OCI-LY7 (cell line): ENCODE results near the gene CNDP1. TPM values are rescaled to one million over a fixed set of nuclear protein-coding genes. Genes with fewer than 3 reads are reported as not detected.

Experiments
- BruUV-seq: library from RNA; stranded (reverse); fragments of 400-500 nt; replicated peaks from 2 replicates; lab custom pipeline; 2021; lab: Mats Ljungman, UMichigan
- CTCF ChIA-PET: fragments of 300-600 bp; sonication (Branson Sonifier 250); formaldehyde crosslinking; loops from one replicate; lab custom pipeline; 2022; ENCODE audit warnings: antibody characterized with exemption; ENCODE audit not compliant: unreplicated experiment; lab: Charles Lee
- POLR2A ChIA-PET: fragments of 300-600 bp; sonication (Branson Sonifier 250); formaldehyde crosslinking; loops from one replicate; lab custom pipeline; 2022; ENCODE audit warnings: antibody characterized with exemption; lab: Charles Lee
- DNase-seq: peaks from one replicate; pipeline ENCODE4 v3.0.0-alpha.2; 2015; ENCODE audit warnings: low spot score
- H2AFZ ChIP-seq: fragments of 200-600 bp; sonication (generic), shearing (Covaris generic); 2 replicates; pipeline ENCODE4 v1.6.1; 2014; ENCODE audit warnings: mild to moderate bottlenecking, antibody characterized with exemption, low read length, moderate library complexity
- H3K27ac ChIP-seq: fragments of 200-600 bp; sonication (generic); 2 replicates; pipeline ENCODE4 v1.5.1; 2014; ENCODE audit warnings: mixed run types, low read depth, mild to moderate bottlenecking, moderate library complexity, low read length, inconsistent platforms; ENCODE audit not compliant: poor library complexity, severe bottlenecking
- H3K36me3 ChIP-seq: fragments of 200-600 bp; sonication (generic); 2 replicates; pipeline ENCODE4 v1.6.1; 2014; ENCODE audit warnings: mild to moderate bottlenecking, antibody characterized with exemption, low read length, moderate library complexity, mixed read lengths; ENCODE audit not compliant: insufficient read depth
- H3K4me1 ChIP-seq: fragments of 200-600 bp; sonication (generic); 2 replicates; pipeline ENCODE4 v1.5.1; 2014; ENCODE audit warnings: mild to moderate bottlenecking, low read length; ENCODE audit not compliant: insufficient read depth, poor library complexity, severe bottlenecking
- H3K4me2 ChIP-seq: fragments of 200-600 bp; sonication (generic); 2 replicates; pipeline ENCODE4 v1.6.1; 2014; ENCODE audit warnings: mild to moderate bottlenecking, low read length
- H3K4me3 ChIP-seq: fragments of 200-600 bp; sonication (generic); 2 replicates; pipeline ENCODE4 v1.5.1; 2014; ENCODE audit warnings: mild to moderate bottlenecking, low read depth, low read length; ENCODE audit not compliant: poor library complexity, severe bottlenecking
- H3K79me2 ChIP-seq: fragments of 200-600 bp; sonication (generic); 2 replicates; pipeline ENCODE4 v1.6.1; 2016; ENCODE audit warnings: low read depth, mild to moderate bottlenecking, low read length, moderate library complexity, mixed read lengths; ENCODE audit not compliant: insufficient read depth
- H3K9me2 ChIP-seq: fragments of 200-600 bp; sonication (generic); 2 replicates; pipeline ENCODE4 v1.6.1; 2016; ENCODE audit warnings: mild to moderate bottlenecking, low read length, mixed read lengths; ENCODE audit not compliant: insufficient read depth
- H3K9me3 ChIP-seq: fragments of 200-600 bp; sonication (generic); 2 replicates; pipeline ENCODE4 v1.6.1; 2014; ENCODE audit warnings: mild to moderate bottlenecking, mixed run types, low read length, mixed read lengths
- H4K20me1 ChIP-seq: fragments of 200-600 bp; sonication (generic); 2 replicates; pipeline ENCODE4 v1.6.1; 2014; ENCODE audit warnings: mild to moderate bottlenecking, antibody characterized with exemption, low read length, moderate library complexity, mixed read lengths; ENCODE audit not compliant: insufficient read depth
- EZH2phosphoT487 ChIP-seq: fragments of 200-600 bp; sonication (generic); IDR thresholded peaks from 2 replicates; pipeline ENCODE4 v1.6.1; 2018; ENCODE audit warnings: low read depth, borderline replicate concordance, mild to moderate bottlenecking, mixed run types, antibody characterized with exemption, low read length, moderate library complexity, mixed read lengths
- intact Hi-C: fragments of 100-400 bp; cut with micrococcal nuclease; formaldehyde crosslinking; loops from one replicate; pipeline ENCODE4 v1.10.0; 2022; ENCODE audit not compliant: unreplicated experiment
- total RNA-seq, 2 experiments: library from RNA; depleted of rRNA in 1 of 2; stranded (reverse); fragments of >200 nt in 1 of 2; shearing (Covaris generic) in 1 of 2; gene quantifications; 2 replicates each; pipeline ENCODE4 v1.2.3, GENCODE V29; 2014 to 2022
- TF ChIP-seq, protein P1 (sequence below): fragments of 200-600 bp; sonication (generic); conservative IDR thresholded peaks from 2 replicates; pipeline ENCODE4 v1.5.1; 2014; ENCODE audit warnings: mild to moderate bottlenecking, antibody characterized with exemption, low read length, moderate library complexity, mixed read lengths

The CNDP1 gene
- total RNA-seq, 2 experiments from 2014 or later: not detected

DNA sequence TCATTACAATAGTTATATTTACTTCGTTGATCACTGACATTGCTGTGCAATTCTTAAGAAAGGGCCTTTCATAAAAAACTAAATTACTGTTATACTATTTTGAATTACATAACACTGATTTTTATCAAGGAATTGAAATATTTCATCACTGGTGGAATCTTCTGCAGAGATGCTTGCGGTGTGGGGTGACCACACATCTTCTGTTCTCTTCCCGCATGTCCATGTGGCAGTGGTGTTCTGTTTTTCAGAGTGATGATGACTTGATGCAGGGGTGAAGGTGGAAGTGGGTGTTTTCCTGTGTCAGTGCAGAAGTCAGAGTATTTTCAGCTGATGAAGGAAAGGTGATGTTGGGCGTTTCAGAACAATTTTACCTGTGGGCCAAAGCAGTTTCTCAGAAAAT is 31.2 kb upstream of the CNDP1 start:
- TF ChIP-seq, protein P1, sequence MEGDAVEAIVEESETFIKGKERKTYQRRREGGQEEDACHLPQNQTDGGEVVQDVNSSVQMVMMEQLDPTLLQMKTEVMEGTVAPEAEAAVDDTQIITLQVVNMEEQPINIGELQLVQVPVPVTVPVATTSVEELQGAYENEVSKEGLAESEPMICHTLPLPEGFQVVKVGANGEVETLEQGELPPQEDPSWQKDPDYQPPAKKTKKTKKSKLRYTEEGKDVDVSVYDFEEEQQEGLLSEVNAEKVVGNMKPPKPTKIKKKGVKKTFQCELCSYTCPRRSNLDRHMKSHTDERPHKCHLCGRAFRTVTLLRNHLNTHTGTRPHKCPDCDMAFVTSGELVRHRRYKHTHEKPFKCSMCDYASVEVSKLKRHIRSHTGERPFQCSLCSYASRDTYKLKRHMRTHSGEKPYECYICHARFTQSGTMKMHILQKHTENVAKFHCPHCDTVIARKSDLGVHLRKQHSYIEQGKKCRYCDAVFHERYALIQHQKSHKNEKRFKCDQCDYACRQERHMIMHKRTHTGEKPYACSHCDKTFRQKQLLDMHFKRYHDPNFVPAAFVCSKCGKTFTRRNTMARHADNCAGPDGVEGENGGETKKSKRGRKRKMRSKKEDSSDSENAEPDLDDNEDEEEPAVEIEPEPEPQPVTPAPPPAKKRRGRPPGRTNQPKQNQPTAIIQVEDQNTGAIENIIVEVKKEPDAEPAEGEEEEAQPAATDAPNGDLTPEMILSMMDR: no peak
- TF ChIP-seq EZH2phosphoT487: no peak
- Histone ChIP-seq H3K9me2 (no peaks in the 10 kb centered on the region), H3K79me2 (peaks cover 23% of the 10 kb centered on the region), H3K9me3 (no peaks in the 10 kb centered on the region), H3K4me3 (no peak overlapping the region), H4K20me1 (no peaks in the 10 kb centered on the region), H3K36me3 (peaks cover 43% of the 10 kb centered on the region; the same call in 1 of the 2 replicates), H3K27ac (no peak overlapping the region), H2AFZ (no peak overlapping the region), H3K4me2 (no peak overlapping the region), H3K4me1 (peaks cover 14% of the 10 kb centered on the region)
- no TSS peak for BruUV-seq
- ChIA-PET CTCF (no interaction called here), POLR2A (no interaction called here)
- intact Hi-C loops: no loop called here
- DNase-seq: no peak

DNA sequence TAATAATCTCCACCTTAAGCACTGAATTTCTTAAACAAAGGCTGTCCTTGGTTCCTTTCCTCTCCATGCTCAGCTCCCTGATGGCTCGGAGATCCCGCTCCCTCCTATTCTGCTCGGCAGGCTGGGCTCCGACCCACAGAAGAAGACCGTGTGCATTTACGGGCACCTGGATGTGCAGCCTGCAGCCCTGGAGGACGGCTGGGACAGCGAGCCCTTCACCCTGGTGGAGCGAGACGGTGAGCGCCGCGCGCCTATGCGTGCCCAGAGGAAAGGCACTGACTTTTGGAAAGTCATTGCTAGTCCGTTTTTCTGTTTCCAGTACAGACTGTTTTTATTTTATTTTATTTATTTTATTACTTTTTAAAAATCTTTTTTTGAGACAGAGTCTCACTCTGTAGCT is 28.5 kb upstream of the CNDP1 start:
- intact Hi-C loops: no loop called here
- Histone ChIP-seq H3K4me2 (no peak overlapping the region), H3K27ac (no peak overlapping the region), H3K36me3 (peaks cover 56% of the 10 kb centered on the region), H3K79me2 (peaks cover 5% of the 10 kb centered on the region; the same call in 1 of the 2 replicates), H2AFZ (no peak overlapping the region), H3K9me2 (no peaks in the 10 kb centered on the region), H3K4me3 (no peak overlapping the region), H3K4me1 (peaks cover 4% of the 10 kb centered on the region), H4K20me1 (no peaks in the 10 kb centered on the region), H3K9me3 (no peaks in the 10 kb centered on the region)
- ChIA-PET CTCF (no interaction called here), POLR2A (no interaction called here)
- TF ChIP-seq, protein P1: no peak
- no peak for TF ChIP-seq EZH2phosphoT487
- BruUV-seq: no TSS peak
- no peak for DNase-seq

- Histone ChIP-seq H2AFZ (no peak overlapping the region), H3K27ac (no peak overlapping the region), H3K36me3 (peaks cover 49% of the 10 kb centered on the region), H3K9me2 (no peaks in the 10 kb centered on the region), H3K79me2 (no peaks in the 10 kb centered on the region; the same call in 1 of the 2 replicates), H4K20me1 (no peaks in the 10 kb centered on the region), H3K4me3 (no peak overlapping the region), H3K4me1 (no peaks in the 10 kb centered on the region), H3K4me2 (no peak overlapping the region), H3K9me3 (no peaks in the 10 kb centered on the region)
- TF ChIP-seq, protein P1: no peak
- TF ChIP-seq EZH2phosphoT487: no peak
- intact Hi-C loops: no loop called here
- no TSS peak for BruUV-seq
- DNase-seq: no peak
- POLR2A ChIA-PET: no interaction called here
- CTCF ChIA-PET: no interaction called here
These were observed 27.7 kb upstream of the CNDP1 start for GRCh38 chr18:74506448-74507084.
